Measurements from ENCODE around the gene COL4A1.

Gene COL4A1

DNA sequence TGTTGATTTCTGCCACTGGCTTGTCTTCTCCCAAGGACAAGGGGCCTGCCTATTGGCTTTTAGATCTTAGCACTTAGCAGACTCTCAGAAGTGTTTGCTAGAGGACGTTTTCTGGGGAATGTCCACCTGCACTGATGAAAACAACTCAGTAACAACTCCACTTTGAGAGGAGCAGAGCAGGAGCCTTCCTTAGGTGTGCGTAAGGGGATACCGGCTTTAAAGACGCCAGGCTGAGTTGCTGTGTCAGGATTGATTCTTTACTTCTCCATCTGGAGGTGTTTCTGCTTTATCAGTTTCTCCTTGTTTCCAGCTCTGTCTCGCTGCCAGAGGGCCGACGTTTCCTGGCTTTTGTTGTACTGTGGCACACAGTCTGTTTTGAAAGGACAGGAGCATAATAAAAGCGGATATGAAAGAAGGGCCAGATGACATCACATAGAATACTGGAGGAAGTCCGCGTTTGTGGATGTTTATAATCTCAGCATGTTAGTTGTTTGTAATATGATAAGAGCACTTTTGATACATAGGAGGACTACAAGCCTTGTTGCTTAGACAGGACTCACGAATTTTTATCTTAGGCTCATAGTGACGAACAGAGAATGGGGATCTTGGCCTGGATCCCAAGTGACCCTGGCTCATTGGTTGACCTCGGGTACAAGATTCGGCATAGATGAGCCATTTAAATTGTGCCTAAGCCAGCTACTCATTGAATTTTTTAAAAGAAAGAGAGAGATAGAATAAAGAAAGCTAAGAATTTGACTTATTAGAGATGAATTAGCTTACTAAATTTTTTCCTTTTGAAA lies 34.7 kb upstream of the COL4A1 start:
- DNase-seq (ENCODE audit: low read depth), result no peak

DNA sequence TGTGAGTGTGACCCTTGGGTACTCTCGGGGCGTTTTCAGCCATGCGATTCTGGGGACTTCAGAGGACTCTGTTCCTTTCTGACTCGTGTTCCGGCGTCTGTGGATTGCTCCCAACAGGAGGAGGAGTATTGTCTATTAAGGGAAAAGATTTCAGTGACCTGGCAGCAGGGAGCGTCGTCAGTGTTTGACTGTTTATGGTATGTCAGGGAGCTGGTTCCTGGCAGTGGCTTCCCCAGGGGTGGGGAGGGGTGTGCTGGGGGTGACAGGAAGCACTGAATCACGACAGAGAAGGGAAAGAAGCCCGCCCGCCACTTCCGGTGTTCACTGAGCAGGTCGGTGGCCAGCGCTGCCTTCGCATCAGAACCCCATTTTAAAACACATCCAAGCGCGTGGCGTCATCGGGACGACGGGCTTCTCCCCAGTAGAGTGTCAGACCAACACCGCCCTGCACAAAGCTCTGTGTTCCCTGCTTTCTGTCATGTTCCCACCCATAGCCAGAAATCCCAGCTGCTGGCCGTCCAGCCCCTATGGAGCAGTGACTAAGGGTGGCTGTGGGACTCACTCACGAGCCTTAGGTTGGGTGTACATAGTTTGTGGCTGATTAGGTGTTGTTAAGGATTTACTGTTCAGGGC lies 34.0 kb upstream of the COL4A1 start:
- DNase-seq (ENCODE audit: low read depth), result no peak

DNA sequence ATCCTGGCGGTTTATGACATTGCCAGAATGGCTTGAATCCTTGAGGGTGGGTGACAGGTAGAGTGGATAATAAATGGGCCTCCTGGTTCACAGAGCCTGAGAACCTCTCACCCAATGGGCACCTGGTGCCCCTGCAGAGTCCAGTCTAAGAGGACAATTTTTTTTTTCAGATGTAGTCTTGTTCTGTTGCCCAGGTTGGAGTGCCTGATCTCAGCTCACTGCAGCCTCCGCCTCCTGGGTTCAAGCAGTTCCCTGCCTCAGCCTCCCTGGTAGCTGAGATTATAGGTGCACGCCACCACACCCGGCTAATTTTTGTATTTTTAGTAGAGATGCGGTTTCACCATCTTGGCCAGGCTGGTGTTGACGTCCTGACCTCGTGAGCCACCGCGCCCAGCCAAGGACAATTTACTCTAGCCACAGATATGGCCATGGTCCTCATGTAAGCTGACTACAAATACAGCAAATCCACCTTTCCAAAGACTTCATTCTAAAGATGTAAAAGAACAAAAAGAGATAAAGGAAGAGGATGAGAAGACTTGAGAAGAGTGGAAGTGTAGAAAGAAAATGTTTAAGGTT lies 33.1 kb upstream of the COL4A1 start:
- DNase-seq (ENCODE audit: low read depth), result no peak

DNA sequence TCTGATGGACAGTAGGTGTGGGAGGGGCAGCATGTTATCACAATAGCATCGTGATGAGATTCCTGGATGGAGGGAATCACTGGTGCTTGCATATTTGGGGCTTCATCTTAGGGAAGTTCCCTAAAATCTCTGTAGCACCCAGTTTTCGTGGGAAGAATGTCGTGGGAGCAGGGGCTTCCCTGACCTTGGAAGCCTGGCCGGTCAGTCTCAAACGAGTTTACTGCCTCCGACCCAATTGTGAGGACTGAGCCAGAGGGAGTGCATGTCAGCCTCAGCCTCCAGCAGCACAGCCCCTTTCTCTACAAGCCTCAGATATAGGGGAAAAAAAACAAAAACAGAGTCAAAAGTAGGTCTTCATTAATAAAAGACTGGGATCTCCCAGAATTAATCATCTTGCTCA lies 32.3 kb upstream of the COL4A1 start:
- no peak for DNase-seq (ENCODE audit: low read depth)

DNA sequence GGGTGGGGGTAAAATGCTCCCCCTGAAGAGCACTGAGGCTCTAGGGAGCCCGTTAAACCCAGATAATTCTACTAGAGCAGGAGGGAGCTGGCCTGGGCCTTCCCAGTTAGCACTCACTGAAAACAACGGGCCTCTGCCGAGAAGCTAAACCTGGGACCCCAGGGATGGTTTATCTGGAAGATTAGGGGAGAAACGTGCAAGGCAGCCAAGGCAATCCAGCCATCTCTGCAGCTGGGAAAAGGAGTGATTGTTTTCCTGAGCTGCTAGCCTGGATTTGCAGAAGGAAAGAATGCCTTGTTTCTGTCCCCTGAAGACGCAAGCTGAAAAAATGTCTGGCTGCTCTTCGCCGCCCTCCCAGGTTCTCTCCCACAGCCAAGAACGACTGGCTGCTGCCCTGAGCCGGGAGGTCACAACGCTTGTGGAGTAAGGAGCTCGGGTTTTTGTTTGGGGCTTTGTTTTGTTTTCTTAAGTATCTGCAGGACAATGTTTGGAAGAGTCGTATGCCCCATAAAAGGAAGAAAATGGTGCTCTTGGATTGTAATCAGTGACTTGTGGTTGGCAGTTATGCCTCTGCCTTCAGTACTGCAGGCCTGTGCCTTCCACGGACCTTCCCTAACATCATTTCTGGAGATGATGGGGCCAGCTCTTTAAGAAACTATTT lies 31.6 kb upstream of the COL4A1 start:
- no peak for DNase-seq (ENCODE audit: low read depth)

DNA sequence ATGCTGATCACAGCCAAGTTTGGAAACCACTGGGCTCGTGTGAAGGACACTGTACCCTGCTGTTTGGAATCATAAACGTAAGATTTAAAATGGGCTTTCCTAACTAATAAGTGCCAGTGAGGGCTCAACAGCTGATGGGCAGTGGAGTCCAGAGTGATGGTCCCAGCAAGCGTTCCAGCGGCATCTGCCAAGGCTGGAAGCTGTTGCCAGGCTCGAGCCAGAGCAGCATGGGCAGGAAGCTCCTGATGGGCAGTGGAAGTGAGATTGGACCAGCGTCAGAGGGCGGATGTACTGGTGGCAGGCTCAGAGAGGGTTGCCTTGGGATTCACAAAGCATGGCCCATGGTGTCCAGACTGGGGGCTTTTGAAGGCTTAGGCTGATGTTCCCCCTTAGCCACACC lies 30.3 kb upstream of the COL4A1 start:
- DNase-seq (ENCODE audit: low read depth), result no peak

DNA sequence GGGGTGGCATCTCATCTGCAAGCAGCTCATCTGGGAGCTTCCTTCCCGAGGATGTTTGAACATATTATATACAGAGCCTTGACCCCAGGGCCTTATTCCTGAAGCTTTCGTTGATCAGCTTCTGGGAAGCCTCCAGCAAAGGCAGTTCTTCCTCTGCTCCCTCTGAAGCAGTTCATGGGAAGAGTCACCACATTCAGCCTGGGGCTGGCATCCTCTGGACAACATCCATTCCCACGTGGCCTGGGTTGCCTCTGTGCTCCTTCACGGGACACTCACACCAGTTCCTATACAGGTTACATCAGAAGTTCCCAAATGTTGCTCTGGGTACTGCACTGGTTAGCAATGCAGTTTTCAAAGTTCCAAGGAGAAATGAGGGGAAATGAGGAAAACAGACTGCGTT lies 29.7 kb upstream of the COL4A1 start:
- no peak for DNase-seq (ENCODE audit: low read depth)

DNA sequence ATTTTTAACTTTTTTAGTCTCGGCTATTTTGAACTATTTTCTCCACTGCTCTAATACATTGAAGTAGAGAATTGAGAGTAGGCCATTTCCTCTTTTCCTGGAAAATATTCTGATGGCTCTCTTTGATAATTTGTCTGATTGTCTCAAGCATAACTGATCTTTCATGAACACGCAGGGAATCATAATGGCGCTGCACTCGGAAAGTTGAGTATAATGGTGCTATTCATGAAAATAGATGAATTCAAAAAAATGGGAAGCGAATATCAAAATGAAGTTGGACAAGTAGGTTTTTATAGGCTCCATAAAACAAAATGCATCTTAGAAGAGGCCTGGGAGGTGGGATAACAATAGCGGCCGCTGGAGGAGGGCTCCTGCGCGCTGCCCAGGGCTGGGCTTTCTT lies 29.2 kb upstream of the COL4A1 start:
- DNase-seq (ENCODE audit: low read depth), result no peak

DNA sequence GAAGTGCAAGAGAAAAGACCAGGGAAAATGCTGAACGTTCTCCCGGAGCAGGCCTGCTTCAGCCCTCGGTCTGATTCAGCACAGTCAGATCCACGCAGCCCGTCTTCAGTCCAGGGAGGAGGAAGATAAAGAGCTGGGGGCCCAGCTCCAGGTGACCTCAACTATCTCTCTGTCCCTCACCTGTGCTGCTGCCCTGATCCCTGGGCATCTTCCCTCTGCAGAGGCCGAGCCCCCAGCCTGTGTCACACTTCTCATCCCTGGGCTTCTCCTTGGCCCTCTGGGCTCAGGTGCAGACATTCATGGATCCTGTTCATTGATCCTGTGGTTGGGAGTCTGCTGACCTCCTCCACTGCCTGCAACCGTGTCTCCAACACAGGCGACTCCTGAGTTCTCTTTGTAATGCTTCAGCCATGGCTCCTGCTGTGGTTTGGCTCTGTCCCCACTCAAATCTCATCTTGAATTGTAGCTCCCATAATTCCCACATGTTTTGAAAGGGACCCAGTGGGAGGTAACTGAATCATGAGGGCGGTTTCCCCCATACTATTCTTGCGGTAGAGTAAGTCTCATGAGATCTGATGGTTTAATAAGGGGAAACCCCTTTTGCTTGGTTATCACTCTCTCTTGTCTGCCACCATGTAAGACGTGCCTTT lies 28.0 kb upstream of the COL4A1 start:
- DNase-seq (ENCODE audit: low read depth), result no peak

DNA sequence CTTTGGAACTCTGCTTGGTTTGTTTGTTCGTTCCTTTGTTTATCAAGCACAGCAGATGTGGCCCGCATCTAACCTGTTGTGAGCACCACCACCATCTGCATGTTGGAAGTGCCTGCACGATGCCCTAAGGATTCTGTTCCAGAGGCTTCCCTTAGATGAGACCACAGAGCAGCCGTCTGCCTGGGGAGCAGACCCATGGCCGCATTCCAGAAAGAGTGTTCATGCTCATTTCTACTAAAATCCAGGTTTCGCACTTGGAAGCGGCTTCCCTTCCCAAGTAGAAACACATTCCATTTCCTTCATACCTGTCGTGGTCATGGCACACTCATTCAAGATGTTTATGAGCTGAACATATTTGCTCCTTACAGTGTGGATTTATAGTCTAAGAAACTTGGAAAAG lies 27.3 kb upstream of the COL4A1 start:
- no peak for DNase-seq (ENCODE audit: low read depth)

DNA sequence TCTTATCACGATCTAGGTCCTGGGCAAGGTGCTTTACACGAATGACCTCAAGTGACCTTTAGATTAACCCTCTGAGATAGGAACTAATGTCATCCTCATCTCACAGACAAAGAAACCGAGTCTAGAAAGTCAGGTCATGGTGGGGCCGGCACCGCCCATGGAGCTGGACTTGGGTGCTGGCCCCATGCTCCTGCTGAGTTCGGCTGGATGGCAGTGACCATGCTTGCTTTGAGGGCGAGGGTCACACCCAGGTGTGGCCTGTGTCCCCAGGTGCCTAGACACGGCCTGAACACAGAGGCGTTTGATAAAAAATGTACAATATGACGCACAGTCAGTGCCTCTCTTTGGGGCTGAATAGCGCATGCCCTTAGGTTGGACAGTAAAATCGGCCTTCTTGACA lies 26.9 kb upstream of the COL4A1 start:
- no peak for DNase-seq (ENCODE audit: low read depth)

DNA sequence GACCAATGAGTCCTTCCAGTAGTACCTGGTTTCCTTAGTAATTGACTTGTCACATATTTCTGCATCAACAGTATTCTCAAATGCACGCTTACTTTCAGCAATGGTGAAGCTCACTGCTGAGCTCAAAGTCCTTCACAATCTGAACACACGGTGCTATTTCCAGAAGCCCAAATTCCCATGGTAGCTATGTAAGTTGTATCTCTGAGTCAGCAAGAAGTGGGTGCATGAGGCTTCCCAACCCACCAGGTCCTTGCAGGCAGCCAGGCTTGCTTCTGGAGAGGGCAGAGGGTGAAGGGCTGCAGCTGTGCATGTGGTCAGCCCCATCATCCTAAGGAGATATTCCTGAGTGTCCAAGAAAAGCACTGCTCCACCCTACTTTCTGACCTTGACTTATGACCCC lies 25.8 kb upstream of the COL4A1 start:
- no peak for DNase-seq (ENCODE audit: low read depth)

DNA sequence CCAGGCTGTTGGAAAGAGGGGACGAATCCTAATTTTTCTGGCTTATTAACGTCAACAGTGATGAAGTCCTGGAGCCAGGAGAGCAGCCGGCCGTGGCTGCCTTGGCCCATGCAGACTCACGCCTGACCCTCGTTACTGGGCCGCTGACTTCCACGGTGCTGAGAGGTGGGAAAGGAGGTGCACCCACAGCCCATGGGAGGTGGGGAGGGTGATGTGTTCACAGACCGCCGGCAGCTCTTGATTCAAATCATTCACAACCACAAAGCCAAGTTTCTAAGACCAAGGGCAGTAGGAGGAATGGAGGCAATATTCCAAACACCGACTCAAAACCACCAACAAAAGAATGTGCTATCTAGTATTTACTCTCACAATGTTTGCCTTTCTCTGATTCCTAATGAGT lies 24.4 kb upstream of the COL4A1 start:
- DNase-seq (ENCODE audit: low read depth), result no peak

DNA sequence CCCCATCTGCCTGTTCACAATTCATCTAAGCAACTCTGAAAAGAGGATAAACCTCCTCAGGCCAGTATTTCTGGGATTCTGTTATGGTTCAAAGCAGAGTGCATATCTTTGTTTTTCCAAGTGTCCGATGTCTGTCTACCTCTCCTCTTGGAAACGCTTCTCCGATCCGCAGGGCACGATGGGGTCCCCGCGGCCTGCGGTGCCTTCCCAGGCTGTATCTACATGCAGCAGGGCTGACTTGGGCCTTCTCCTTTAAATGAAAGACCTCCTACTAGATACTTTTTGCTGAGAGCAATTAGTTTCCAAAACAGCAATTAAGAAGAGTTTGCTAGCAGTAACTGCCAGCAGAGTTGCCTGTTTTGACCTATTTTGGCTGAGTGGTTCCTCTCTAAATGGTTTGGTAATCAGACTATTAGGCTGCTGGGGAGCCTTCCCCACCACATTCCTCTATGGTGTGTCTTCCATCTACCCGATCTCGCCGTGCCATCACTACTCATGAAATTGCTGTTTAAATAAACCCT lies 23.6 kb upstream of the COL4A1 start:
- no peak for DNase-seq (ENCODE audit: low read depth)

DNA sequence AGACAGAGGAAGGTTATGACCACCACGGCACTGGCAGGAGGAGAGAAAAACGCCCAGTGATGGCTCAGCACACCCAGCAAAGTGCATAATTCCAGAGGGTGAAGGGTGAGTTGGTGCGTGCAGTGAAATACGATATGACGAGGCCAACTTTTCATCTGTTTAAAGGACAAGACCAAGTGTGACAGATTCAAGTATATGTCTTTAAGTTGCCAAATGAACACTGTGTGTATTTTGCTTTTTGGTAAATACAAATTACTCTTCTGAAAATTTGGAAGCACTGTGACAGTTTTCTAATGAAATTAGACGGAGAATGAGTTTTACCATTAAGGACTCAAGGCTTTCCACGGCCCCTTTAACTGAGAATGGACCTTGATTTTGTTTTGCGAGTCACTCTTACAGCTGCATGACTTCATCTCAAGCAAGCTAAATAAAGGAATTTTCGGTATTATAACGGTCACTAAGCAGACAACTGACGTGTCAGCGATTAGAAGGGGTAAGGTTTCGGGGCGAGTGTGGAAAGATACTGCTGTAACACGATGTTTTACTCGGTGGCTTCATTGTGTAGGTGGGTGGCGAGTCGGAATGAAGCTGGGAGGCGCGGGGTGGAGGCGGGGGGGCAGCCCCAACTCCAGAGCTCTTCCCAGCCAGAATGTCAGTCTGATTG lies 23.0 kb upstream of the COL4A1 start:
- DNase-seq (ENCODE audit: low read depth), result no peak

DNA sequence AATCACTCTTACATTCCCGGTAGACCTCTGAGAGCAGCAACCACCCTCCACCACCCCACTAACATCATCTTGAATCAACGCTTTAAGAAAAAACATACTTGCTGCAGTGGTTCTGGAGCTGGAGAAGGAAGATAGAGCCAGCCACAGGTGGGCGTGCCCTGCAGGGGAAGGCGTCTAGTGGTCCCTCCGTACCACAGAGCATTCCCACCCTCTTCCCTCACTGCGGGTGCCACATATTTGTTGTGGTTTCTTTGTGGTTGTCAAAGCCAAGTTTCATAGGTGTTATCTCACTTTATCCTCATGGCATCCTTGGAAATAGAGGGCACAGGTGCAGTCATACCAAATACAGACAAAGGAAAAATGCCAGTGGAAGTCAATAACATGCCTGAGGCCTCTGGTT lies 22.3 kb upstream of the COL4A1 start:
- no peak for DNase-seq (ENCODE audit: low read depth)

DNA sequence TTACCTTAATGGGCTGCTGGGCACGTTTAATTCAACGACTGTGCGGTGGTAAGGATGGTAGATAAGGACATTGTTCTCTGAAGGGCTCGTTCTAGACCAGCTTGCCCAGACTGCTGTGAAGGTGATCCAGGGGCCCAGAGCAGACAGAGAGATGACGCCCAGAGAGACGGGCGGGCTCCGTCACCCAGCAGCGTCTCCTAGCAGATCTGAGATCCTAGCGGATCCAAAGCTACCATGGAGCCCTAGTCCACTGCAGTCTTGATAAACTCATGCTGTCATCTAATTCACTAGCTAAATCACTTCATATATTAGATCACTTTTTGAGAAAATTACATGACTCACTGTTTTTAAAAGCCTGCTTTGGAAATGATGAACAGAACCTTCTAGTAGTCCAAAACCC lies 21.6 kb upstream of the COL4A1 start:
- DNase-seq (ENCODE audit: low read depth), result no peak

DNA sequence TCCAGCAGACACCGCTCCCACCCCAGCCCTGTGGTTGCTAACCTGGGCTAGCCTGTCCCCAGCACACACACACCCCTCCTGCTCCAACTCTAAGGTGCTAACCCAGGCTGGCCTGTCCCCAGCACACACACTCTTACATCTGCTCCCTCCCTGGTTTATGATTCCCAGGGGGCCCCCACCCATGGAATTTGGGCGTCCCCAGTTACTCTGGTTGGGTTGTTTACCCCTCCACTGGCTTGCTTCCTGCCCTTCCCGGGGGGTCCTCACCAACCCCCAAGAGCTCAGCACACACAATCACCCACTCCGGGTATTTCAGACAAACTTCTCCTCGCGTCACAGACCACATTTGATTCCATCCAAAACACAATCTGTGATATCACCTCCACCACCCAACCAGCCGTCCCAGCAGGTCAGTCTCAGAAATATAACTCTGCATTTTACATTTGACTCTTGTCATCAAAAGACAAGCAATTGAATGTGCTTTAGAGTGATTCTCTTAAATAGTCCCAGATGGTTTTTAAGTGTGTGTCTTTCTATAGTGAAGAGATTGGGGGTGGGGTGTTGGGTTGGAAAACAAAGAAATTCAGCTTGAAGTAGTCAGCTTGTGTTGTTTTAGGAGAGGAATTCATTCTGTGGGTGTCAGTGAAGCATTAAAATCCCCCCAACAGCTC lies 20.2 kb upstream of the COL4A1 start:
- DNase-seq (ENCODE audit: low read depth), result no peak

DNA sequence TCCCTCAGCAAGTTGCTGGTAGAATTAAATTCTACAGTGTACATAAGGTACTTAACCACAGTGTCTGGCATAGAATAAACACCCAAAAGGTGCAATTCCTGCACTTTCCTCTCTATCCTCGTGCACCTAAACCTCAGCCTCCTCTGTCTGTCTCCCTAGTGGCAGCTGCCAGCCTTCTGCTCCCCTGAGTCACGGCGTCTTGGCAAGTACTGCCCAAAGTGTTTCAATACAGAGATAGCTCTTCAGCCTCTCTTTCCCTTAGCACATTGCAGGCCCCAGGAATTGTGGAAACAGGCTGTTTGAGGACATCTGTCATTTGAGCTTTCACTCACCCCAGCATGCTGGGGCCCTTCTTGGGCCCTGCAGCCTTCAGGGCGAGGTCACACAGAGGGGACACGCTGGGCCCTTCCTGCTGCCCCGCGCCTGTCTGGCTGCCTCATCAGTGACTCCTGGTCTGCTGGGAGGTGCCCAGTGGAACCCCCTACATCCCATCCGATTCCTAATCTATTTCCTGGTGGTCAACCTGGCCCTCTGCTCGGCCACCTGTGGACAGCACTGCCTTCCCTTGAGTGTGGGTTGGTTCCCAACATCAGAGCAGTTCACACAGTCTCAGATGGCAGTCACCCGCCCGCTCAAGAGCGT lies 19.4 kb upstream of the COL4A1 start:
- no peak for DNase-seq (ENCODE audit: low read depth)

DNA sequence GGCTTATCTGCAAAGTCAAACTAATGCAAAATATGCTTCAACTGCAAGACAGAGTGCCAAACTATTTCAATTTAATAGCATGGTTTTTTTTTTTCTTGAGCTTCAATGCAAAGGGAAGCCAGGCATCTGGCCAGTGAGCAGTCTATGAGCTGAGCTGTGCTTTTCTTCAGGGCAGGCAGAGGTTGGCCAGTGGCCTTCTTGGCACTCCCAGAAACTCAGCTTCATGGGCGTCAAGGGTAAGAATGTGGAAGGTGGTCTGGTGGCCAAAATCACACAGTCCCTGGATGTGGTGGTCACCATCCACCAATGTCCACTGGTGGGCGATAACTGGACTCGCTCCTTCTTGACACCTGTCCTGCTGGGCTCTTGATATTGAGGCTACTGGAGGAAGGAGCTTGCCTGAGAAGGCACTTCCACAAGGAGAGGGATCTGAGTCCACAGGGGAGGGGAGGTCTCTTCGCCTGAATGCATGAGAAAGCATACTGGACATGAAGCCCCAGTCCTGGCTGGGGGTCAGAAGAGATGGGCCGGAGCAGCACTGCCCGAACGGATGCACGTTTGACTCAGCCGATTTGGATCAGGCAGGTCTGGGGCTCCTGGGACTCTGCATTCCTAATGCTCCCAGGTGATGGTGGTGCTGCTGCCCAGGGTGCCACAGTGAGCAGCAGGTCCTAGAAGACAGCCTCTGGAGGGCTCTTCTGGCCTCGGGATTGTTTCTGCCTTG lies 17.2 kb upstream of the COL4A1 start:
- no peak for DNase-seq (ENCODE audit: low read depth)

All from HS-5 (cell line).